CD4-positive, alpha-beta T cell treated with Interleukin-6 at 100 ng/mL for 8 hours (primary cell): ENCODE data around the gene DISC1.
"Not testable (repeated sequence)": the region's sequence is repeated elsewhere in the genome, so short reads cannot be mapped to it uniquely, and the experiment has no call there.

Source experiments
- DNase-seq: peaks from one replicate; pipeline ENCODE4 v3.0.0-alpha.2; 2020; ENCODE audit warnings: mixed read lengths, low spot score

DISC1 gene

DNA sequence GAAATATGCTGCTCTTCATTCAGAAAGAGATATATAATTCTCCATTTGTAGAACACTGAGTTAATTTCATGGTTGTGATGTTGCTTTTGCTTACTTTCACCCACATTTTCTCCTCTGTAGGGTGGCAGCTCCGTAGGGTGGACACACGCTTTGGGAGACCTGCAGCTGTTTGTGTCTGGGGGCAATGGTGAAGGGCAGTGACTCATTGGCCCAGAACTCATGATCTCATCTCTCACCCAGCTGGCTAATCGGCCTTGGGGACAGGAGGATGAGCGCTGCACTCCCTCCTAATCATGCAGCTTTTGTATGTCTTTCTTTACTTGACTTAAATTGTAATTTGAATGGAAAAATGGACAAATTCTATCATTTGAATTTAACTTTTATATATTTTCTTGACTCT lies 9.6 kb downstream of the DISC1 start:
- DNase-seq, result no peak

DNA sequence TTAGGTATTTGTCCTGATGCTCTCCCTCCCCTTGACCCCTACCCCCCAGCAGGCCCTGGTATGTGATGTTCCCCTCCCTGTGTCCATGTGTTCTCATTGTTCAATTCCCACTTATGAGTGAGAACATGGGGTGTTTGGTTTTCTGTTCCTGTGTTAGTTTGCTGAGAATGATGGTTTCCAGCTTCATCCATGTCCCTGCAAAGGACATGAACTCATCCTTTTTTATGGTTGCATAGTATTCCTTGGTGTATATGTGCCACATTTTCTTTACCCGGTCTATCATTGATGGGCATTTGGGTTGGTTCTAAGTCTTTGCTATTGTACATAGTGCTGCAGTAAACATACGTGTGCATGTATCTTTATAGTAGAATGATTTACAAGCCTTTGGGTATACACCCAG lies 10.3 kb downstream of the DISC1 start:
- DNase-seq, result not testable (repeated sequence)

DNA sequence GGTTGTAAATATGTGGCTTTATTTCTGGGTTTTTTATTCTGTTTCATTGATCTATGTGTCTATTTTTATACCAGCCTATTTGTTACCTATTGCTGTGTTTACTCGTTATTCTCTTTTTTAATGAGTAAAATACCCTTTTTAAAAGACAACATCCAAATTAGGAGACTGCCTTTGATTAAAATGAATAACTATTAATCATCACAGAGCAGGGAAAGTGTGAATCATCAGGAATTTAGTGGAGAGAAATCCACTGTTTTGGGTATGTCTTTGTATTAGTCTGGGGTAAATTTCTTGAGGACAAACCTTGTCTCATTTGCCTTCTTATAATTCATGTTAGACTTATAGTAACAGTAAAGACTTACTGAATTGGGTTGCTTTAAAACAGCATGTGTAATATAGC lies 12.1 kb downstream of the DISC1 start:
- DNase-seq, result no peak

DNA sequence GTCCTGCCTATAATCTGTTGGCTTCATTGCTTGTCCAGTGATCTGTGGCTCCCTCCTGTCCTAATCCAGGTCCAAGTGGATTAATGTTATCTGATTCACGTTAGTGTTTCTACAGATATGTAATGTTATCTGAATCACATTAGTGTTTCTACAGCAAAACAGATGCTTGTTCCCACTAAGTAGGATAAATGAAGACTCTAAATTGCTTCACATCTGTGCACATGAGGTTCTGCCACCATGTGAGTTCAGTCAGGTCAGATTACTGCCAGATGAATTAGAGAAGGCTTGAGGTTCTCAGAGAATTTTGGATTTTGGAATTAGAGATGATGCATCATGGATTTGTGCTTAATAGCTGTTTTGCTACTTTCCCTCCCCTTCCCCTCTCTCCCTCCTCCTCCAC lies 13.2 kb downstream of the DISC1 start:
- no peak for DNase-seq

DNA sequence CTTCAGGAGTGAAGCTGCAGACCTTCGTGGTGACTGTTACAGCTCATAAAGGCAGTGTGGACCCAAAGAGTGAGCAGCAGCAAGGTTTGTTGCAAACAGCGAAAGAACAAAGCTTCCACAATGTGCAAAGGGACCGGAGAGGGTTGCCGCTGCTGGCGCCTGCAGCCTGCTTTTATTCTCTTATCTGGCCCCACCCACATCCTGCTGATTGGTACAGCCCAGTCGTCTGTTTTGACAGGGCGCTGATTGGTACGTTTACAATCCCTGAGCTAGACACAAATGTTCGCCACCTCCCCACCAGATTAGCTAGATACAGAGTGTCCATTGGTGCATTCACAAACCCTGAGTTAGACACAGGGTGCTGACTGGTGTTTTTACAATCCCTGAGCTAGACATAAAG lies 14.9 kb downstream of the DISC1 start:
- not testable (repeated sequence) for DNase-seq

DNA sequence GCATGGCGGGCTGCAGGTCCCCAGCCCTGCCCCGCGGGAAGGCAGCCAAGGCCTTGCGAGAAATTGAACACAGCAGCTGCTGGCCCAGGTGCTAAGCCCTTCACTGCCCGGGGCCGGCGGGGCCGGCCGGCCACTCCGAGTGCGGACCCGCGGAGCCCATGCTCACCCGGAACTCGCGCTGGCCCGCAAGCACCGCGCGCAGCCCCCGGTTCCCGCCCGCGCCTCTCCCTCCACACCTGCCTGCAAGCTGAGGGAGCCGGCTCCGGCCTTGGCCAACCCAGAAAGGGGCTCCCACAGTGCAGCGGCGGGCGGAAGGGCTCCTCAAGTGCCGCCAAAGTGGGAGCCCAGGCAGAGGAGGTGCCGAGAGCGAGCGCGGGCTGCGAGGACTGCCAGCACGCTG lies 15.5 kb downstream of the DISC1 start:
- not testable (repeated sequence) for DNase-seq

DNA sequence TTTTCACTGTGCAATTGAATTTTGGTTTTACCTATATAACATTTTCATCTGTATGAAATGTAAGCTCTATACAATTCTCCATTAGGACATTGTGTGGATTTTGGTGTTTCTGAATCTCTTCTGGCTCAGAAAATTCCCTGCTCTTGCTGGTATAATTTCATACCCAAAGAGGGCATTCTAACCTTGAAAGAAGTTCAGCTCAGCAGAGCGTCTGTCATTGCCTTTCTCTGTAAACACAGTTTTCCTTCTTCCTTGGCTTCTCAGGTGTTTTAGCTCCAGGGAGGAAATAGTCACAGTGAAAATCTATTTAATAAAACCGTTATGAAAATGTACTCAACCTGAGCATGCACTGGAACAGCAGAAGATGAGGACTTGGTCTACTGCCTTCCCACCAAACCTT lies 16.0 kb downstream of the DISC1 start:
- no peak for DNase-seq

DNA sequence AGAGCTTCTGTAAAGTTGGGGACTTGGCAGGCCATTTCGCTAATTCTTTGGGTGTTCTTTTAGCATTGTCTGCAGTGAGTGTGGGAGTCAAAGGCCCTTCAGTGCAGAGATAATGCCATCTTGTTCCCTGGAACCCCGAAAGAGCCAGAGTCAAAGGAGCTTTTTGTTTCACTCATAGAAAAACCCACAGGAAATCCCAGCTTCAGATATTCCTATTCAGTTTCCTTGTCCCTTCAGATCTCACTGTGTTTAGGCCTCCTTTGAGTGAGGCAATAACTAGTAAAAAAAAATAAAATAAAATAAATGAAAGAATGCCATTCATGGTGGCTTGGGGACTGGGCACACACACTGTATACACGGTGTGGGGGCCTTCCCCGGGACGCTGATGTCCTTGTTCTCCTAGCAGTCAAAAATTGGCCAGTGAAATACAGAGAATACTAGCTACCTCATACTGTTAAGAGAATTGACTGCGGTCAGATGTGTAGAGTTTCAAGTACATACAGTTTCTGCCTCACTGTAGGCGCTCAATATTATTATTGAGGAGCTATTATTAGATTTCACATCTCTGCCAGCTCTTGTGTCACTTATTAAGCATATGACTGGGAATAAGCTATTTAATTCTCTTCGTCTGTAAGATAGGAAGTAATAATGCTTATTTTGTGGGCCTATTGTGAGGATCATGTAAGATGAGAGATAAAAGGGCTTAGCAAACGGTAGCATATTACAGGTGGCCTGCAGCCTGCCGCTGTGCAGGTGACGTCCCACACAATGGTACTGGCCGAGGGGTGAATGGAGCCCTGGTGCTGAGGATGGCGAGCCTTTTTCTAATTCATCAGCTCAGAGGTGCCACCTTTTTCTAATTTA lies 16.7 kb downstream of the DISC1 start:
- no peak for DNase-seq

DNA sequence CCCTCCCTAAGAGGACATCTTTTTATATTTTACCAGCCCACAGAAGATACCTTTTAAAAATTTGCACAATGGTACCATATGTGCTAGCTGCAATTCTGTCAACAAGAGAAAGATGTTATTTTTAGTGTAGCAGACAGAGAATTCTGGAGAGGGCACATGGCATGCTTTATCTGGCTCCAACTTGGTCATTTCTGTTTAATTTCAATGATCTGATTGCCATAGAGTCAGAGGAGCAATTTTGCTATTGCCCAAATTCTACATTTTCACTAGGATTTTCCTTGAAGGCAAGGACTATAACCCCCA lies 17.3 kb downstream of the DISC1 start:
- no peak for DNase-seq

DNA sequence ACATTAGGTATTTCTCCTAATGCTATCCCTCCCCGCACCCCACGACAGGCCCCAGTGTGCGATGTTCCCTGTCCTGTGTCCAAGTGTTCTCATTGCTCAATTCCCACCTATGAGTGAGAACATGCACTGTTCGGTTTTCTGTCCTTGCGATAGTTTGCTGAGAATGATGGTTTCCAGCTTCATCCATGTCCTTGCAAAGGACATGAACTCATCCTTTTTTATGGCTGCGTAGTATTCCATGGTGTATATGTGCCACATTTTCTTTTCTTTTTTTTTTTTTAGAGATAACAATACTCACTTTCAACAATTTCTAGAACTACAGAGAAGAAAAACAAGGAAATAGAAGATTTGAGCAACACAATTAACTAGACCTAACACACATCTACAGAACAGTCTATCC lies 19.0 kb downstream of the DISC1 start:
- DNase-seq, result not testable (repeated sequence)

DNA sequence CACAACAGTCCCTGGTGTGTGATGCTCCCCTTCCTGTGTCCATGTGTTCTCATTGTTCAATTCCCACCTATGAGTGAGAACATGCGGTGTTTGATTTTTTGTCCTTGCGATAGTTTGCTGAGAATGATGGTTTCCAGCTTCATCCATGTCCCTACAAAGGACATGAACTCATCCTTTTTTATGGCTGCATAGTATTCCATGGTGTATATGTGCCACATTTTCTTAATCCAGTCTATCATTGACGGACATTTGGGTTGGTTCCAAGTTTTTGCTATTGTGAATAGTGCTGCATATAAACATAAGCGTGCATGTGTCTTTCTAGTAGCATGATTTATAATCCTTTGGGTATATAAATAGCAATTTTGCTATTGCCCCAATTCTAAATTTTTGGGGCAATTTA lies 19.6 kb downstream of the DISC1 start:
- not testable (repeated sequence) for DNase-seq

DNA sequence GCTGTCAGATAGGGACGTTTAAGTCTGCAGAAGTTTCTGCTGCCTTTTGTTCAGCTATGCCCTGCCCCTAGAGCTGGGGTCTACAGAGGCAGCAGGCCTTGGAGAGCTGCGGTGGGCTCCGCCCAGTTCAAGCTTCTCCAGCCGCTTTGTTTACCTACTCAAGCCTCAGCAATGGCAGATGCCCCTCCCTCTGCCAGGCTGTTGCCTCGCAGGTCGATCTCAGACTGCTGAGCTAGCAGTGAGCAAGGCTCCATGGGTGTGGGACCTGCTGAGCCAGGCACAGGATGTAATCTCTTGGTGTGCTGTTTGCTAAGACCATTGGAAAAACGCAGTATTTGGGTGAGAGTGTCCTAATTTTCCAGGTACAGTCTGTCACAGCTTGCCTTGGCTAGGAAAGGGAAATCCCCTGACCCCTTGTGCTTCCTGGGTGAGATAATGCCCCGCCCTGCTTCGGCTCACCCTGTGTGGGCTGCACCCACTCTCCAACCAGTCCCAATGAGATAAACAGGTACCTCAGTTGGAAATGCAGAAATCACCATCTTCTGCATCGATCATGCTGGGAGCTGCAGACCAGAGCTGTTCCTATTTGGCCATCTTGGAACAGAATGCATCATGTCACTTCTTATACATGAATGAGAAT lies 25.2 kb downstream of the DISC1 start:
- not testable (repeated sequence) for DNase-seq

DNA sequence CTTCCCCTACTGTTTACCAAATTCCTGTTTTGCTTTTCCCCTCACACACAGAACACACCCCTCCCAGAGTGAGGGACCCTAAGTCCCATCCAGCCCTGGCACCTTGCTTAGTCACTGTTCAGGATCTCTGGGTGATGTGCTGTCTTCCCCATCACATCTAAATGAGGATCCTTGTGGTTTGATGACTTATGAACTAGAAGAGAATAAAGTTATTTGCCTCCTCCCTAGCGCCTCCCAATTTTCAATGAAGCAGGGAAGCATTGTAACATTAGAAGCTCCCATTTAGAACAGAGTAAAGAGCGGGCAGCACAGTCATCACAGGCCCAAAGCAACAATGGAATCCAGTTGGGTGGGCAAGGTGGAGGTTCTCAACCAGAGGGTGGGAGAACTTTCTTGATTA lies 27.0 kb downstream of the DISC1 start:
- no peak for DNase-seq

DNA sequence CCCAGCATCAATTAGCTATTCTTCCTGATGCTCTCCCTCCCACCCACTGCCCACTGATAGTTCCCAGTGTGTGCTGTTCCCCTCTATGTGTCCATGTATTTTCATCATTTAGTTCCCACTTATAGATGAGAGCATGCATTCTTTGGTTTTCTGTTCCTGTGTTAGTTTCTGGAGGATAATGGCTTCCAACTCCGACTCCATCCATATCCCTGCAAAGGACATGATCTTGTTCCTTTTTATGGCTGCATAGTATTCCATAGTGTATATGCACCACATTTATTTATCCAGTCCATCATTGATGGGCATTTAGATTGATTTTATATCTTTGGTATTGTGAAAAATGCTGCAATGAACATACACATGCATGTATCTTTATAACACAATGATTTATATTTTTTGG lies 30.2 kb downstream of the DISC1 start:
- DNase-seq, result no peak

DNA sequence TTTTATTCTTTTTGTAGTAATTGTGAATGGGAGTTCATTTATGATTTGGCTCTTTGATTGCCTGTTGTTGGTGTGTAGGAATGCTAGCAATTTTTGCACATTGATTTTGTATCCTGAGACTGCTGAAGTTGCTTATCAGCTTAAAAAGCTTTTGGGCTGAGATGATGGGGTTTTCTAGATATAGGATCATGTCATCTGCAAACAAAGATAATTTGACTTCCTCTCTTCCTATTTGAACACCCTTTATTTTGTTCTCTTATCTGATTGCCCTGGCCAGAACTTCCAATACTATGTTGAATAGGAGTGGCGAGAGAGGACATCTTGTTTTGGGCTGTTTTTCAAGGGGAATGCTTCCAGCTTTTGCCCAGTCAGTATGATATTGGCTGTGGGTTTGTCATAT lies 31.6 kb downstream of the DISC1 start:
- not testable (repeated sequence) for DNase-seq

DNA sequence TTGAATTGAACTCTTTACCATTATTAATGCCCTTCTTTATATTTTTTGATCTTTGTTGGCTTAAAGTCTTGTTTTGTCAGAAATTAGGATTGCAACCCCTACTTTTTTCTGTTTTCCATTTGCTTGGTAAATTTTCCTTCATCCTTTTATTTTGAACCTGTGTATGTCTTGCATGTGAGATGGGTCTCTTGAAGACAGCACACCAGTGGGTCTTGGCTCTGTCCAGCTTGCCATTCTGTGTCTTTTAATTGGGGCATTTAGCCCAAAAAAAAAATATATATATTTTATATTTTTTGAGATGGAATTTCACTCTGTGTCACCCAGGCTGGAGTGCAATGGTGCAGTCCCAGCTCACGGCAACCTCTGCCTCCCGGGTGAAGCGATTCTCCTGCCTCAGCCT lies 33.6 kb downstream of the DISC1 start:
- no peak for DNase-seq

DNA sequence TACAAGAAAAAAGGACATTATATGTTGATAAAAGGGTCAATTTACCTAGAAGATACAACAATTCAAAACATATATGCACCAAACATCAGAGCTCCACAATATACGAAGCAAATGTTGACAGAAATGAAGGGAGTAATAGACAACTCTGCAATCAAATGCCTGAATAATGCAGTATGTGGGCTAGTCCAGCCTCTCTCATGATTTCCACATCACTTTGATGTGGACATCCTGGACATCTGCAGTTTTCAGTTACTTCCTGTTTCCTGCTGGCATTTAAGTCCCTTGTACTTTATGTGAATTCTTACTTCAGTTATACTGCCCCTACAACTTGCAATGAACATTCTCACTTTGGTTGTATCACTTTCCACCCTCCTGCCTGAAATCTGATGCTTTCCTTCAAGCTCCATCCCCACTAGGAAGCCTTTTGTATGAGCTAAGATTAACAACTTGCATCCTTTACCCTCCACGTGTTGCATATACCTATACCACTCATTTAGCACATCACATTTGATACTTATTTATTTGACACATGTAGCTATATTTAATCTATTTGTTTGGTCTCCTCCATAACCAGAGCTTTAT lies 36.7 kb downstream of the DISC1 start:
- DNase-seq, result no peak

DNA sequence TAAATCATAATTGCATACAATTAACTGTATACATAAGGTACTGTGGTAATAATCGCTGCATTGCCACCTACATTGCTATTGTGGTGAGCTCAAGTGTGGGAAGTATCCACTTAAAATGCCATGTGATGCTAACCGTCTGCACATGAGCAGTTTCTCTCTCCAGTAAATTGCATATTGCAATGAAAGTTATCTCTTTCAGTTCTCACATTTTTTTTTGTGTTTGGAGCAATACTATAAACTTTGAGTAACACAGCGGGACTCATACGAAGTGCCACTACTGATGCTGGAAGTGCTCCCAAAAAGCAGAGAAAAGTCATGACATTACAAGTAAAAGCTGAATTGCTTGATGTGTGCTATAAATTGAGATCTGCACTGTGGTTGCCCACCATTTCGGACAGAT lies 38.5 kb downstream of the DISC1 start:
- DNase-seq, result no peak

DNA sequence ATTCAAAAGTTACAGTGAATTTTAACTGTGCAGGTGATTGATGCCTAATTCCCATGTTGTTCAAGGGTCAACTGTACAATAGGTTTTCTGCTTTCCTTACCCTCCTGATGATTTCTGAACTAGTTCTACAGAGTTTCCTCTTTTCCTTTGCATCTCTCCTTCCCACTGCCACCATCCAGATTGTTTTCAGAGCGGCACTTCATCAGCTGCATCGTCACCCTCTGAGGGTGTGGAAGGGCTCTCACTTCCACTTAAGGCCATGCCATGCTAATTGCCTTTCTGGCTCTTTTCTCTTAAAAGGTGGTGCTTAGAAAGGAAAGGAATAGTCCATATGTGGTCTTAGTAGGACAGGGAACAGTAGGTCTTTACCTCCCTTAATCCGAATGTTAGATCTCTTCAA lies 39.1 kb downstream of the DISC1 start:
- no peak for DNase-seq

DNA sequence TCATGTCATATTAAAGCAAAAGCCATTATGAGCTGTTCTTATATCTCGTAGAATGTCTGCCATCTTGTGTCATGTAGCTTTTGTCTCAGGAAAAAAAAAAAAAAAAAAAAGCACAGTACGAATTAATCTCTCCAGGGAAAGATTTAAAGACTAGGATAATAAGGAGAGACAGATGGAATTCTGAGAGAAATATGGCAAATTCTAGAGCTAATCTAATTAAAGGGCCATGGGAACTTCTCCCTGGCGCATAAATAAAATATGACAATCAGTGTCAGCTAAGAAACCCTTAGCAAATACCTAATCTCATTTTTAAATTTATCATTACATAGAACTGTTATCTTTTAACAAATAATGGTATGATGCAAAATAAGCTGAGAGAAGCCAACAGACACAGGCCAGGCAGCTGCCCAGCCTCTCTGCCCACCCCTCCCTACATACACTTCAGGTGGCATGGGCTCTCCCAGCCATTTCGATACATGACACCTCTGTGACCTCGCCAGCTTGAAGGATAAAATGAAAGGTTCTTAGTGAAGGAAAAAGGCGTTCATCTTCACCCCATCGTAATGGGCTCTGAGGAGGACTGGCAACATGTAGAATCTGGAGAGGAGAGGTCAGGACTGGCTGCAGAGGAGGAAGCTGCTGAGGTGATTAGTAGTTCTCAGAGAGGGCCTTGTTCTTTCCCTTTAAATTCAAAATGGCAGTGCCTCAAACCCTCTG lies 39.8 kb downstream of the DISC1 start:
- DNase-seq, result no peak

DNA sequence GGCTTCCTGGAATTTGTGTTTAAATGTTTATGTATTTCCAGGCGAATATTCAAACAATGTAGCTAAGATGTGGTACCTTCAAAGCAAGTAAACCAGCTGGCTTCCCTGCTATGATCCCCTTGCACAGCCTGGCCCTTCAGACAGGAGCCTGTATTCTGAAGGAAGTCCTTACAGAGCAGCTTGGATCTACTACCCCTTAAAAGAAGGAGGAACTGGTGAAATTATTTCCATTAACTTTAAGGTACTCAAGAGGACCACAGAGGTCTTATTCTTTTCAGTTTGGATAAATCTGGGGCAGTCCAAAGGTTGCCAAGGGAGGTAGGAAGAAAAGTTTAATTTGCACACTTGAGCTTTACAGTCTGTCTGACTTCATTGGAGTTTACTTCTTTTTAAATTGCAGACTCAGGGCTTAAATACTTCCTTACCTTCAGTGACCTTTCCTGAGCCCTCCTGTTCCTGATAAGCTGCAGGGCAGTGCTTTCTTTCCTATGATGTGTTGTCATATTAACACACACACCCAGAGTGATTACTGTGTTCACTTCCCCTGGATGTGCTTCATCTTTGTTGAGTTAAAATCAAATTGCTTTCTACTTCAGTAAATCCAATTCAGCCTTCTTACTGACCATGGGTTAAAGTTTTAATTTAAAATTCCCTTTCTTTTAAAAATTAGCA lies 40.5 kb downstream of the DISC1 start:
- no peak for DNase-seq

DNA sequence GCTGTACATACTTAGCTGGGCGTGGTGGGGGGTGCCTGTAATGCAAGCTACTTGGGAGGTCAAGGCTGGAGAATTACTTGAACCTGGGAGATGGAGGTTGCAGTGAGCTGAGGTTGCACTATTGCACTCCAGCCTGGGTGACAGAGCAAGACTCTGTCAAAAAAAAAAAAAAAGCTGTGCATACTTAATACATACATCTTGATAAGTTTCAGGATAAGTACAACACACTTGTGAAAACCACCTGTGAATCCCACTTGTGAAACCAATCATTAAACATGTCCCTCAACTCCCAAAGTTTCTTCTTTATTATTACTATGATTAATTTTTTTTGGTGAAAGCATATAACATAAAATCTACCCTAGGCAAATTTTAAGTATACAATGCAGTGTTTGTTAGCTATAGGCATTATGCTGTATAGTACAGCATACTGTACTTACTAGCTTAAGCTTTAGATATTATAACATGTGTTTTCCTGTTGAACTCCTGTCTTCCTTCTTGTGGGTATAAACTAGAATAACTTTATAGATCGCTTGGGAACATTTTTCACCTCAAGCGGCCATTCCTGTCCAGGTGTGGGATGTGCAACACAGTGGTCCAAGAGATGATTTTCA lies 41.4 kb downstream of the DISC1 start:
- no peak for DNase-seq
